HEK293T (cell line): Measurements from ENCODE around the gene IL1RAPL1.

Experiments used
- CTCF ChIA-PET: fragments of 350-600 bp; formaldehyde crosslinking; extraction: SDS; loops from one replicate; lab custom pipeline; 2021; ENCODE audit warnings: antibody characterized with exemption, inconsistent platforms; lab: Yijun Ruan, JAX
- POLR2A ChIA-PET: fragments of 350-600 bp; formaldehyde crosslinking; extraction: SDS; loops from one replicate; lab custom pipeline; 2020; ENCODE audit warnings: antibody characterized with exemption, inconsistent platforms; lab: Yijun Ruan, JAX
- DNase-seq: peaks from one replicate; pipeline ENCODE4 v3.0.0; 2012; ENCODE audit warnings: mixed read lengths; ENCODE audit errors: extremely low spot score
- ARNT ChIP-seq: fragments of 450-650 bp; IDR thresholded peaks from 2 replicates; pipeline ENCODE4 v1.6.1; 2017; ENCODE audit warnings: mild to moderate bottlenecking
- BHLHE40 ChIP-seq: fragments of 450-650 bp; IDR thresholded peaks from 2 replicates; pipeline ENCODE4 v1.6.1; 2016; ENCODE audit warnings: mild to moderate bottlenecking, moderate library complexity, borderline replicate concordance
- CTBP1 ChIP-seq: fragments of 450-650 bp; IDR thresholded peaks from 2 replicates; pipeline ENCODE4 v1.6.1; 2016; ENCODE audit warnings: borderline replicate concordance
- ELF4 ChIP-seq: fragments of 450-650 bp; IDR thresholded peaks from 2 replicates; pipeline ENCODE4 v1.6.1; 2017; ENCODE audit warnings: antibody characterized with exemption
- FOXA1 ChIP-seq: fragments of 450-650 bp; IDR thresholded peaks from 2 replicates; pipeline ENCODE4 v1.6.1; 2016; ENCODE audit warnings: mild to moderate bottlenecking
- FOXK2 ChIP-seq: fragments of 450-650 bp; IDR thresholded peaks from 2 replicates; pipeline ENCODE4 v1.6.1; 2016; ENCODE audit warnings: mild to moderate bottlenecking
- FOXM1 ChIP-seq: fragments of 450-650 bp; IDR thresholded peaks from 2 replicates; pipeline ENCODE4 v1.6.1; 2017; ENCODE audit warnings: mild to moderate bottlenecking, borderline replicate concordance
- HDGF ChIP-seq: fragments of 450-650 bp; IDR thresholded peaks from 2 replicates; pipeline ENCODE4 v1.6.1; 2017; ENCODE audit warnings: antibody characterized with exemption, borderline replicate concordance
- L3MBTL2 ChIP-seq: fragments of 450-650 bp; conservative IDR thresholded peaks from 2 replicates; pipeline ENCODE4 v1.6.1; 2016; ENCODE audit warnings: mild to moderate bottlenecking
- LEF1 ChIP-seq: fragments of 450-650 bp; IDR thresholded peaks from 2 replicates; pipeline ENCODE4 v1.6.1; 2017; ENCODE audit warnings: mild to moderate bottlenecking, borderline replicate concordance
- NFRKB ChIP-seq: fragments of 450-650 bp; IDR thresholded peaks from 2 replicates; pipeline ENCODE4 v1.6.1; 2016; ENCODE audit warnings: mild to moderate bottlenecking, moderate library complexity
- PKNOX1 ChIP-seq: fragments of 450-650 bp; IDR thresholded peaks from 2 replicates; pipeline ENCODE4 v1.6.1; 2016
- SP1 ChIP-seq: fragments of 450-650 bp; IDR thresholded peaks from 2 replicates; pipeline ENCODE4 v1.6.1; 2017
- SUZ12 ChIP-seq: fragments of 450-650 bp; IDR thresholded peaks from 2 replicates; pipeline ENCODE4 v1.6.1; 2016; ENCODE audit warnings: mild to moderate bottlenecking
- TARDBP ChIP-seq: fragments of 450-650 bp; IDR thresholded peaks from 2 replicates; pipeline ENCODE4 v1.6.1; 2016
- ZNF384 ChIP-seq: fragments of 450-650 bp; IDR thresholded peaks from 2 replicates; pipeline ENCODE4 v1.6.1; 2016

IL1RAPL1 gene

GRCh38 chrX:29746326-29746725, 1159.1 kb downstream of the IL1RAPL1 start:
- POLR2A ChIA-PET, result no interaction called here
- TF ChIP-seq SUZ12 (no peak), ARNT (no peak), FOXM1 (no peak), FOXK2 (no peak), FOXA1 (no peak), ELF4 (no peak), CTBP1 (no peak), ZNF384 (no peak), L3MBTL2 (no peak), TARDBP (no peak), PKNOX1 (no peak), HDGF (no peak), LEF1 (no peak), BHLHE40 (no peak), SP1 (no peak), NFRKB (no peak)
- CTCF ChIA-PET, result no interaction called here
- DNase-seq, result no peak

GRCh38 chrX:29762006-29762405, 1174.8 kb downstream of the IL1RAPL1 start:
- no peak for TF ChIP-seq NFRKB
- no peak for TF ChIP-seq FOXM1
- no peak for TF ChIP-seq SUZ12
- no peak for TF ChIP-seq TARDBP
- TF ChIP-seq CTBP1, result no peak
- TF ChIP-seq FOXA1, result no peak
- no peak for TF ChIP-seq FOXK2
- TF ChIP-seq HDGF, result no peak
- TF ChIP-seq PKNOX1, result no peak
- no peak for TF ChIP-seq ZNF384
- TF ChIP-seq LEF1, result no peak
- TF ChIP-seq SP1, result no peak
- TF ChIP-seq ARNT, result no peak
- TF ChIP-seq L3MBTL2, result no peak
- TF ChIP-seq ELF4, result no peak
- TF ChIP-seq BHLHE40, result no peak
- CTCF ChIA-PET, result no interaction called here
- POLR2A ChIA-PET, result no interaction called here
- no peak for DNase-seq

GRCh38 chrX:29775890-29776289, 1188.6 kb downstream of the IL1RAPL1 start:
- no peak for TF ChIP-seq FOXM1
- TF ChIP-seq ELF4, result no peak
- no peak for TF ChIP-seq FOXA1
- no peak for TF ChIP-seq LEF1
- no peak for TF ChIP-seq BHLHE40
- no peak for TF ChIP-seq SP1
- TF ChIP-seq PKNOX1, result no peak
- TF ChIP-seq TARDBP, result no peak
- DNase-seq, result no peak
- ChIA-PET POLR2A (no interaction called here), CTCF (no interaction called here)

- no peak for DNase-seq
- CTCF ChIA-PET, result no interaction called here
Measured at GRCh38 chrX:29787656-29788055, 1200.4 kb downstream of the IL1RAPL1 start.

GRCh38 chrX:29788991-29789699, 1201.9 kb downstream of the IL1RAPL1 start:
- no peak for TF ChIP-seq PKNOX1
- no peak for TF ChIP-seq SUZ12
- TF ChIP-seq FOXM1, result no peak
- TF ChIP-seq NFRKB, result no peak
- TF ChIP-seq ELF4, result no peak
- no peak for TF ChIP-seq SP1
- TF ChIP-seq HDGF, result no peak
- TF ChIP-seq ARNT, result no peak
- TF ChIP-seq FOXK2, result no peak
- TF ChIP-seq ZNF384, result no peak
- no peak for TF ChIP-seq CTBP1
- TF ChIP-seq FOXA1, result no peak
- TF ChIP-seq L3MBTL2, result no peak
- TF ChIP-seq TARDBP, result no peak
- no peak for TF ChIP-seq LEF1
- no peak for TF ChIP-seq BHLHE40
- DNase-seq, result no peak
- CTCF ChIA-PET, result no interaction called here
- POLR2A ChIA-PET, result no interaction called here

More at GRCh38 chrX:29787656-29788055, 1200.4 kb downstream of the IL1RAPL1 start:
- POLR2A ChIA-PET, result no interaction called here
- TF ChIP-seq CTBP1 (no peak), FOXK2 (no peak), LEF1 (no peak), TARDBP (no peak), ZNF384 (no peak), ELF4 (no peak), L3MBTL2 (no peak), HDGF (no peak)
